Adipocyte (in vitro differentiated cells): ENCODE measurements around the gene GRK1.

Experiments used
- DNase-seq: peaks from one replicate; pipeline ENCODE4 v3.0.0-alpha.2; 2015; ENCODE audit warnings: low read depth
- H3K27me3 ChIP-seq: replicated peaks from 2 replicates; pipeline ENCODE4 v1.7.0; 2013; ENCODE audit warnings: mild to moderate bottlenecking, low read length, moderate library complexity; ENCODE audit not compliant: control insufficient read depth, insufficient read depth
- H3K36me3 ChIP-seq: 2 replicates; pipeline ENCODE4 v1.7.0; 2013; ENCODE audit warnings: low read length, mild to moderate bottlenecking, moderate library complexity; ENCODE audit not compliant: control insufficient read depth, insufficient read depth, severe bottlenecking
- H3K4me1 ChIP-seq: 2 replicates; pipeline ENCODE4 v1.7.0; 2013; ENCODE audit warnings: mild to moderate bottlenecking, low read length, moderate library complexity; ENCODE audit not compliant: control insufficient read depth, insufficient read depth
- H3K4me3 ChIP-seq: 2 replicates; pipeline ENCODE4 v1.7.0; 2013; ENCODE audit warnings: mild to moderate bottlenecking, low read length, moderate library complexity
- H3K9ac ChIP-seq: 2 replicates; pipeline ENCODE4 v1.7.0; 2013; ENCODE audit warnings: mild to moderate bottlenecking, low read length, moderate library complexity
- H3K9me3 ChIP-seq: 2 replicates; pipeline ENCODE4 v1.7.0; 2013; ENCODE audit warnings: mild to moderate bottlenecking, low read length, moderate library complexity; ENCODE audit not compliant: control insufficient read depth

Gene GRK1

GRCh38 chr13:113643593-113643992, 23.4 kb upstream of the GRK1 start:
- Histone ChIP-seq H3K9ac (no peak overlapping the region), H3K4me1 (peaks cover 12% of the 10 kb centered on the region), H3K36me3 (peaks cover 26% of the 10 kb centered on the region), H3K9me3 (no peaks in the 10 kb centered on the region), H3K27me3 (no peaks in the 10 kb centered on the region), H3K4me3 (no peak overlapping the region)
- DNase-seq: no peak

DNA sequence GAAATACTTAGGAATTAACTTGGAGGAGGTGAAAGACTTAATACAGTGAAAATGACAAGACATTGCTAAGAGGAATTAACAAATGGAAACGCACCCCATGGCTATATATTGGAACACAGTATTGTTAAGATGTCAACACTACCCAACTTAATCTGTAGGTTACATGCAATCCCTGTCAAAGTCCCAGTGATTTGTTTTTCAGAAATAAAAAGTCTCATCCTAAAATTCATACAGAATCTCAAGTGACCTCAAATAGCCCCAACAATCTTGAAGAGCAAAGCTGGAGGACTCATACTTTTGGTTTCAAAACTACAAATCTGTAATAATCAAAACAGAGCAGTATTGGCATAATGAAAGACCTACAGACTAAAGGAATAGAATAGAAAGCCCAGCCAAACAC, 22.2 kb upstream of the GRK1 start:
- no peak overlapping the region for H3K4me3 ChIP-seq
- H3K9ac ChIP-seq: no peak overlapping the region
- H3K36me3 ChIP-seq: peaks cover 14% of the 10 kb centered on the region
- H3K27me3 ChIP-seq: no peaks in the 10 kb centered on the region
- DNase-seq: no peak
- H3K4me1 ChIP-seq: peaks cover 12% of the 10 kb centered on the region
- no peaks in the 10 kb centered on the region for H3K9me3 ChIP-seq

GRCh38 chr13:113645329-113645728, 21.7 kb upstream of the GRK1 start:
- DNase-seq: no peak
- Histone ChIP-seq H3K27me3 (no peaks in the 10 kb centered on the region), H3K4me3 (no peak overlapping the region), H3K9me3 (no peaks in the 10 kb centered on the region), H3K4me1 (peaks cover 12% of the 10 kb centered on the region), H3K36me3 (peaks cover 9% of the 10 kb centered on the region), H3K9ac (no peak overlapping the region)

DNA sequence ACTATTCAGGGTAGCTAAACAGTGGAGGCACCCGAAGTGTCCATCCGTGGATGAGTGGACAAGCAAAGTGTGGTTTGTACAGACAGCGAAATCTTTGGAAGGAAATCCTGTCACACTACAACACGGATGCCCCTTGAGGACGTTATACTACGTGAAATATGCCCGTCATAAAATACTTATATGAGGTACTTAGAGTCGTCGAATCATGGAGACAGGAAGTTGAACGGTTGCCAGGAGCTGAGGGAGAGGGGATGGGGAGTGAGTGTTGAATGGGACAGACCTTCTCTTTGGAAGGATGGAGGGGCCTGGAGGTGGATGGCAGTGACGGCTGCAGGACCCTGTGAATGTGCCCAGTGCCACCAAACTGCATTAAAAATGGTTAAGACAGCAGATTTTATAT, 20.6 kb upstream of the GRK1 start:
- no peak overlapping the region for H3K4me3 ChIP-seq
- peaks cover 2% of the 10 kb centered on the region for H3K36me3 ChIP-seq
- H3K9me3 ChIP-seq: no peaks in the 10 kb centered on the region
- DNase-seq: no peak
- no peaks in the 10 kb centered on the region for H3K27me3 ChIP-seq
- H3K9ac ChIP-seq: no peak overlapping the region
- H3K4me1 ChIP-seq: peaks cover 12% of the 10 kb centered on the region

DNA sequence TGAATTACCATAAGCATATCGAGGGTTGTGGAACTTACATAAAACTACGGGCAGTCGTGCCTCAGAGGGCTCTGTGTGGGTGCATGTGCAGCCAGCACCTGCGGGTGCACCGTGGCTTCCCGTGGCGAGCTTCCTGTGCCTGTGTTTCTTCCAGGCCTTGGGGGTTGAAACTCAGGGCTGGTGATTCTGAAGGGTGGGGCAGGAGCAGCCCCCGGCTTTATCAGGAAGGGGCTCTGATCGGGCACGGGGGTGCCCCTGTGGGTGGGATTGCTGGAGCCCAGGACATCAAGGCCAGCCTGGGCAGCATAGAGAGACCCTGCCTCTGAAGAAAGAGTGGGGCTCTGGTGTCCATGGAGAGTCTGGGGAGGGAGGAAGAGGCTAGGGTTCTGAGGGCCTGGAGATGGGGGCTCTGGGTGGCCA, 20.1 kb upstream of the GRK1 start:
- Histone ChIP-seq H3K4me1 (peaks cover 12% of the 10 kb centered on the region), H3K27me3 (no peaks in the 10 kb centered on the region), H3K36me3 (no peaks in the 10 kb centered on the region), H3K9me3 (no peaks in the 10 kb centered on the region), H3K9ac (no peak overlapping the region), H3K4me3 (no peak overlapping the region)
- no peak for DNase-seq

GRCh38 chr13:113647351-113648215, 19.4 kb upstream of the GRK1 start:
- peak; percentile 59 for DNase-seq
- H3K4me1 ChIP-seq: peaks cover 12% of the 10 kb centered on the region
- H3K9ac ChIP-seq: no peak overlapping the region

DNA sequence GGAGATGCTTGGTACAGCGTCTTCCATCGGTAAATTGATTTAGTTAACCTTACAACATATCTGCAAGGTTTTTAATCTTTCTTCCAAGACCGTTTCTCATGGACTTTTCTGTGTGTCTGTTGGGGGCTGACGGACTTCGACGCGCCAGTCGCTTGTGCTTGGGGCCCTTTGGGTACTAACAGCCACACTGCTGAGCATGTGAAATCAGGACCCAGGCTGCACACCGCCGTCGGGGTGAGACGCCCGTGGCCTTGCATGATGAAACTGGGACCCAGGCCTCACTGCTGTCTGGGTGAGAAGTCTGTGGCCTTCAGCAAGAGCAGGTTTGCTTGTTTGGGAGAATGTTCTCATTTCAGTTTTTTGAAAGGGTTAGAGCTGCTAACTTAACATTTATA, 18.8 kb upstream of the GRK1 start:
- no peaks in the 10 kb centered on the region for H3K36me3 ChIP-seq
- H3K4me3 ChIP-seq: no peak overlapping the region
- H3K9me3 ChIP-seq: no peaks in the 10 kb centered on the region
- no peak for DNase-seq
- H3K9ac ChIP-seq: no peak overlapping the region
- no peaks in the 10 kb centered on the region for H3K27me3 ChIP-seq
- H3K4me1 ChIP-seq: peaks cover 12% of the 10 kb centered on the region

More at GRCh38 chr13:113647351-113648215, 19.4 kb upstream of the GRK1 start:
- no peaks in the 10 kb centered on the region for H3K9me3 ChIP-seq
- H3K4me3 ChIP-seq: peak overlapping the region; percentile 21
- H3K27me3 ChIP-seq: no peaks in the 10 kb centered on the region
- no peaks in the 10 kb centered on the region for H3K36me3 ChIP-seq

- Histone ChIP-seq H3K27me3 (peaks cover 6% of the 10 kb centered on the region), H3K9me3 (no peaks in the 10 kb centered on the region), H3K9ac (no peak overlapping the region), H3K4me1 (peaks cover 12% of the 10 kb centered on the region), H3K36me3 (no peaks in the 10 kb centered on the region), H3K4me3 (no peak overlapping the region)
- no peak for DNase-seq
These were observed 17.8 kb upstream of the GRK1 start for GRCh38 chr13:113649212-113649611.

GRCh38 chr13:113650275-113650674, 16.7 kb upstream of the GRK1 start:
- no peaks in the 10 kb centered on the region for H3K36me3 ChIP-seq
- peaks cover 12% of the 10 kb centered on the region for H3K4me1 ChIP-seq
- H3K9me3 ChIP-seq: no peaks in the 10 kb centered on the region
- no peak for DNase-seq
- H3K9ac ChIP-seq: no peak overlapping the region
- H3K4me3 ChIP-seq: no peak overlapping the region
- H3K27me3 ChIP-seq: peaks cover 8% of the 10 kb centered on the region

DNA sequence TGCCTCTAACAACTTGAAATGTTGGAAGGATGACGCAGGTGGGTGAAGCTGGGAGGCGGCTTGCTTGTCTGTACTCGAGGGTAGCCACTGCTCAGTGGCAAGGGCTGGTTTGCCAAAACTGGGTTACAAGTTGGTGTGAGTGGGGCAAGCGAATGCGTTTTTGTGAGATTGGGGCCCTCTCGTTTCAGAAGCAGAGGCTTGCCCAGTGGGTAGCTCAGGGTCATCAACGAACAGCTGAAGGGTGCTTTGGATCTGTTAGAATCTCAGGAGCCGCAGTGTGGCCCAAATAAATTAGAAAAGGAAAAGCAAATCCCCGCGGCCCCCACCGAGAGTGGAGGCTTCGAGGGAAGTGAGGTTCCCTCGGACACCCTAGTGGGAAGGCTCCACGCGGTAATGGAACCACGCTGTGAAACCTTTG, 16.3 kb upstream of the GRK1 start:
- Histone ChIP-seq H3K36me3 (no peaks in the 10 kb centered on the region), H3K9me3 (no peaks in the 10 kb centered on the region), H3K9ac (no peak overlapping the region), H3K4me1 (peaks cover 12% of the 10 kb centered on the region), H3K4me3 (no peak overlapping the region), H3K27me3 (peaks cover 12% of the 10 kb centered on the region)
- DNase-seq: no peak

- peaks cover 12% of the 10 kb centered on the region for H3K4me1 ChIP-seq
- no peaks in the 10 kb centered on the region for H3K9me3 ChIP-seq
- peaks cover 16% of the 10 kb centered on the region for H3K27me3 ChIP-seq
- no peak overlapping the region for H3K4me3 ChIP-seq
- no peak for DNase-seq
- no peaks in the 10 kb centered on the region for H3K36me3 ChIP-seq
- H3K9ac ChIP-seq: no peak overlapping the region
These were observed 15.3 kb upstream of the GRK1 start for GRCh38 chr13:113651511-113652403.
